CD14-positive monocyte (primary cell): ENCODE measurements around the gene PRM1. TPM values are rescaled to one million over a fixed set of nuclear protein-coding genes. Genes with fewer than 3 reads are reported as not detected.

Experiments
- DNase-seq, 3 donors: peaks; one replicate each; pipeline ENCODE4 v3.0.0-alpha.2; 2011 to 2022
- H2AFZ ChIP-seq: 2 replicates; pipeline ENCODE4 v1.6.0; 2012; ENCODE audit warnings: mild to moderate bottlenecking, low read depth, low read length, inconsistent platforms; ENCODE audit not compliant: insufficient read depth, poor library complexity, severe bottlenecking
- H3K27ac ChIP-seq, 2 donors: 1 replicate in 1 of 2; 2 replicates in 1 of 2; pipeline ENCODE4 v1.5.1; 2012 to 2013; ENCODE audit warnings: low read length in 2 of 2, control low read depth in 1 of 2, inconsistent platforms in 1 of 2, low read depth in 1 of 2, mild to moderate bottlenecking in 1 of 2
- H3K27me3 ChIP-seq, 2 donors: one replicate each; pipeline versions ENCODE4 v1.6.0 to v1.6.1; 2011 to 2013; ENCODE audit warnings: low read length in 2 of 2; ENCODE audit not compliant: control insufficient read depth in 2 of 2, insufficient read depth in 2 of 2
- H3K36me3 ChIP-seq, 2 donors: replicated peaks in 1 of 2; 1 replicate in 1 of 2; 2 replicates in 1 of 2; pipeline versions ENCODE4 v1.5.1 to v1.6.1; 2012 to 2013; ENCODE audit warnings: low read length in 2 of 2, control low read depth in 1 of 2, inconsistent platforms in 1 of 2, mild to moderate bottlenecking in 1 of 2; ENCODE audit not compliant: insufficient read depth in 2 of 2, control insufficient read depth in 1 of 2
- H3K4me1 ChIP-seq, 2 donors: 1 replicate in 1 of 2; 2 replicates in 1 of 2; pipeline versions ENCODE4 v1.5.1 to v1.6.1; 2012 to 2013; ENCODE audit warnings: low read length in 2 of 2, control low read depth in 1 of 2, inconsistent platforms in 1 of 2, mild to moderate bottlenecking in 1 of 2, moderate library complexity in 1 of 2; ENCODE audit not compliant: insufficient read depth in 2 of 2, control insufficient read depth in 1 of 2
- H3K4me2 ChIP-seq: replicated peaks from 2 replicates; pipeline ENCODE3; 2012; ENCODE audit warnings: low read length, moderate library complexity, mild to moderate bottlenecking; ENCODE audit not compliant: poor library complexity, severe bottlenecking; ENCODE audit errors: extremely low read depth
- H3K4me3 ChIP-seq, 3 experiments: fragments of 200-600 bp in 1 of 3; sonication (generic) in 1 of 3; replicated peaks in 1 of 3; 1 replicate in 2 of 3; 2 replicates in 1 of 3; pipeline ENCODE4 v1.5.1; 2011 to 2013; ENCODE audit warnings: low read length in 3 of 3, mild to moderate bottlenecking in 3 of 3, control low read depth in 2 of 3, low read depth in 2 of 3, inconsistent platforms in 1 of 3, moderate library complexity in 1 of 3
- H3K79me2 ChIP-seq: 2 replicates; pipeline ENCODE4 v1.6.0; 2012; ENCODE audit warnings: mild to moderate bottlenecking, control low read depth, inconsistent platforms, low read length, moderate library complexity; ENCODE audit not compliant: insufficient read depth
- H3K9ac ChIP-seq: 2 replicates; pipeline ENCODE4 v1.6.0; 2017; ENCODE audit warnings: low read length, mild to moderate bottlenecking; ENCODE audit not compliant: insufficient read depth, poor library complexity, severe bottlenecking
- H3K9me3 ChIP-seq, 2 donors: replicated peaks in 1 of 2; 1 replicate in 1 of 2; 2 replicates in 1 of 2; pipeline versions ENCODE4 v1.5.1 to v1.6.1; 2012 to 2013; ENCODE audit warnings: low read length in 2 of 2, control low read depth in 1 of 2; ENCODE audit not compliant: control insufficient read depth in 1 of 2, insufficient read depth in 1 of 2
- H4K20me1 ChIP-seq: 2 replicates; pipeline ENCODE4 v1.6.0; 2012; ENCODE audit warnings: mild to moderate bottlenecking, low read length, control low read depth, moderate library complexity; ENCODE audit not compliant: insufficient read depth
- H3K27ac Mint-ChIP-seq, 7 donors: one replicate each; pipeline ENCODE4 v1.8.0; 2020; ENCODE audit warnings: mild to moderate bottlenecking in 7 of 7, mixed read lengths in 7 of 7, moderate library complexity in 6 of 7, inconsistent platforms in 2 of 7
- H3K27me3 Mint-ChIP-seq, 3 donors: one replicate each; pipeline ENCODE4 v1.8.0; 2021 to 2022; ENCODE audit warnings: low read depth in 3 of 3, mild to moderate bottlenecking in 3 of 3, mixed read lengths in 3 of 3, moderate library complexity in 3 of 3, inconsistent platforms in 1 of 3
- H3K36me3 Mint-ChIP-seq, 2 donors: one replicate each; pipeline ENCODE4 v1.8.0; 2020; ENCODE audit warnings: mixed read lengths in 2 of 2, inconsistent platforms in 1 of 2, mild to moderate bottlenecking in 1 of 2
- H3K4me1 Mint-ChIP-seq: one replicate; pipeline ENCODE4 v1.8.0; 2020; ENCODE audit warnings: mild to moderate bottlenecking, mixed read lengths
- H3K4me3 Mint-ChIP-seq, 2 donors: one replicate each; pipeline ENCODE4 v1.8.0; 2020; ENCODE audit warnings: mild to moderate bottlenecking in 2 of 2, mixed read lengths in 2 of 2, moderate library complexity in 1 of 2
- H3K9me3 Mint-ChIP-seq, 7 donors: one replicate each; pipeline ENCODE4 v1.8.0; 2020 to 2022; ENCODE audit warnings: mixed read lengths in 7 of 7, mild to moderate bottlenecking in 6 of 7, moderate library complexity in 6 of 7, inconsistent platforms in 2 of 7
- CTCF ChIP-seq: fragments of 200-600 bp; IDR thresholded peaks from one replicate; pipeline ENCODE4 v1.8.0; 2022; ENCODE audit warnings: antibody characterized with exemption, mild to moderate bottlenecking
- WGBS: methylation state at CpG from one replicate; pipeline ENCODE4 v1.1.5; 2013; ENCODE audit warnings: missing lambda C conversion rate; ENCODE audit not compliant: insufficient coverage; 5-methylcytosine and 5-hydroxymethylcytosine counted together
- intact Hi-C, 2 donors: fragments of 100-400 bp; cut with micrococcal nuclease; formaldehyde crosslinking; loops; one replicate each; pipeline versions ENCODE4 v1.15.0 to v1.15.1; 2023
- polyA plus RNA-seq, 3 donors: library from polyadenylated mRNA; depleted of rRNA in 1 of 3; unstranded in 2 of 3; stranded (reverse) in 1 of 3; fragments of 300-500 nt in 2 of 3; fragments of >200 nt in 1 of 3; fragmentation: Illumina TruSeq in 2 of 3; gene quantifications; 1 replicate in 2 of 3; 2 replicates in 1 of 3; pipeline ENCODE4 v1.2.3, GENCODE V29; 2012 to 2021

The PRM1 gene
- polyA plus RNA-seq, 3 donors = not detected

DNA sequence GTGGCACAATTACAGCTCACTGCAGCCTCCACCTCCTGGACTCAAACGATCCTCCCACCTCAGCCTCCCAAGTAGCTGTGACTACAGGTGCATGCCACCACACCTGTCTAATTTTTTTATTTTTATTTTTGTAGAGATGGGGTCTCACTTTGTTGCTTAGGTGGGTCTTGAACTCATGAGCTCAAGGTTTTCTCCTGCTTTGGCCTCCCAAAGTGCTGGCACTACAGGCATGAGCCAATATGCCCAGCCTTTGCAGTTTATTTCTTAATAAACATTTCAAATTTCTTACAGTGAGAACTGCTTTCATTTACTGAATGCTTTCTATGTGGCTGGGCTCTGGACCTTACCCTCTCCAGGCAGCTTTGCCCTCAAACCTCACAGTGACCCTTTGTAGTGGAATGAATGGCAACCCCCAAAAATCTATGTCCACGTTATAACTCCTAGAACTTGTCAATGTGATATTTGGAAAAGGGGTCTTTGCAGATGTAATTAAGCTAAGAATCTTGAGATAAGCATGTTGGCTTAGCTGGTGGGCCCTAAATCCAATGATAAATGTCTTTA is 10.4 kb downstream of the PRM1 start:
- Mint-ChIP-seq H3K4me3 (no peak overlapping the region), H3K4me1 (peaks cover 2% of the 10 kb centered on the region), H3K27ac (no peak overlapping the region), H3K27me3 (peaks cover 12 to 28% (median 15%) of the 10 kb centered on the region in 3 donors), H3K9me3 (no peaks in the 10 kb centered on the region), H3K36me3 (no peaks in the 10 kb centered on the region)
- Histone ChIP-seq H4K20me1 (no peaks in the 10 kb centered on the region), H3K4me2 (no peak overlapping the region), H3K79me2 (no peaks in the 10 kb centered on the region), H3K9ac (no peak overlapping the region), H3K4me1 (no peaks in the 10 kb centered on the region), H3K9me3 (no peaks in the 10 kb centered on the region), H3K27me3 (peaks cover 0 to 7% of the 10 kb centered on the region in 2 donors), H2AFZ (no peak overlapping the region), H3K27ac (no peak overlapping the region), H3K36me3 (no peaks in the 10 kb centered on the region), H3K4me3 (no peak overlapping the region)
- intact Hi-C loops = no loop called here
- TF ChIP-seq CTCF = no peak
- no peak for DNase-seq
- no CpG with 5 or more reads among the region's 2 CpGs for WGBS

DNA sequence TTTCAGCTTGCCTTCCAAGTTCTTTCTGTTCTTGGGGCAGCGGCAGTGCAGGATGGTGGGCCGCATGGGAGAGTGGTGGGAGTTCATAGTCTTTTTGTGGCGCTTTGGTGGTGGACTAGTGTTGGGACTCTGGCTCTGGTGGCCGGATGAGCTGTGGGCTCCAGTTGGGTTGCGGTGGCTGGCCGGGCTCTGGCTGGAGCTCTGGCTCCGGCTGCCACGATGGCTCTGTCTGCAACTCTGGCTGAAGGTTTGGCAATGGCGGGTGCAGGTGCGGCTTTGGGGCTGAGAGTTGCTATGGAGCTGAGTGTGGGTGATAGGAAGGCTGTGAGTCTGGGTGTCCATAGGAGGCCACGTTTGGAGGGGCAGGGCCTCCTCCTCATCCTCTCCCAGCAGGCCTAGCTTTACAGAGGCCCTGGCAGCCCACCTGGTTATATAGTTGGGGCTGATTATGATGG is 12.2 kb downstream of the PRM1 start, which contains the start of gene TNP2:
TSS of gene TNP2 (minus strand) at position 405 of the 455 bp plus-strand sequence. CDS start at position 342, 63 bp downstream.
- Mint-ChIP-seq H3K36me3 (no peaks in the 10 kb centered on the region), H3K4me1 (peaks cover 11% of the 10 kb centered on the region), H3K27ac (no peak within 1 kb of the TSS), H3K4me3 (no peak within 1 kb of the TSS), H3K27me3 (peaks cover 15 to 31% (median 16%) of the 10 kb centered on the region in 3 donors), H3K9me3 (no peaks in the 10 kb centered on the region)
- H2AFZ ChIP-seq = no peak within 1 kb of the TSS
- H4K20me1 ChIP-seq = no peaks in the 10 kb centered on the region
- H3K4me3 ChIP-seq = no peak within 1 kb of the TSS
- H3K4me1 ChIP-seq = peaks cover 4 to 8% of the 10 kb centered on the region in 2 donors
- intact Hi-C loops = no loop called here
- H3K9ac ChIP-seq = no peak within 1 kb of the TSS
- TF ChIP-seq CTCF = no peak
- no peaks in the 10 kb centered on the region for H3K9me3 ChIP-seq
- H3K4me2 ChIP-seq = no peak within 1 kb of the TSS
- DNase-seq = no peak
- no peaks in the 10 kb centered on the region for H3K79me2 ChIP-seq
- H3K27ac ChIP-seq = no peak within 1 kb of the TSS
- H3K27me3 ChIP-seq = peaks cover 0 to 5% of the 10 kb centered on the region in 2 donors
- 99% methylated on average over 7 of the region's 11 CpGs for WGBS
- H3K36me3 ChIP-seq = no peaks in the 10 kb centered on the region
